NCI-H748 (cell line): ENCODE results near the gene PYCR2.
"Not testable (repeated sequence)": the region's sequence is repeated elsewhere in the genome, so short reads cannot be mapped to it uniquely, and the experiment has no call there.

ENCODE experiments used
- DNase-seq: peaks from one replicate; lab custom pipeline; 2025; ENCODE audit not compliant: unreplicated experiment; lab: John Stamatoyannopoulos, UW

Gene PYCR2

GRCh38 chr1:225943582-225943981 lies 19.5 kb upstream of the PYCR2 start:
- DNase-seq: no peak

DNA sequence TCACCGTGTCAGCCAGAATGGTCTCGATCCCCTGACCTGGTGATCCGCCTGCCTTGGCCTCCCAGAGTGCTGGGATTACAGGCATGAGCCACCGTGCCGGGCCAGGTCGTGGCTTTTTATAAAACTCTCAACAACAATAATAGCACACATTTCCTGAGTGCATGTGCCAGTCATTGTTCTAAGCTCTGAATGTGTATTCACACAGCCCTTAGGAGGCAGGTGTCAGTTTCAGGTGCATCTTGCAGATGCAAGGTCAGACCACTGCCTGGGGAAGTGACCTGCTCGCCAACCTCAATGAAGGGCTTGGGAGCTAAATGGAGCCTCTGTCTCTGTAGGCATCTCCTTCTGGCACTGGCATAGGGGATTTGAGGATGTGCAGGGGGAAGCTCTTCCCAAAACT lies 18.5 kb upstream of the PYCR2 start:
- DNase-seq: no peak

DNA sequence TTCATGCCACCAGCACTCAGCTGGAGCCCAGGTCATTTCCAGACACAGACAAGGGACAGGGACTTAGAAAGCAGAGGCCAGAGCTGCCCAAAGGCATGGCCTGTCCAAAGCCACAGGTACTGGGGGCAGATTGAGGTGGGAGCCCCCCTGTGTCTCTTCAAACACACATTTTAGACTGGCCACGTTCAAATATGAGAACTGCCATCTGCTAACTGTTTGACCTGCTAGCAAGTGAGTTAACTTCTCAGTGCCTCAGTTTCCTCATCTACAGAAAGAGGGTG lies 17.8 kb upstream of the PYCR2 start:
- no peak for DNase-seq

- no peak for DNase-seq
Measured at GRCh38 chr1:225941187-225941941, 17.3 kb upstream of the PYCR2 start, which contains the start of gene LEFTY2. LEFTY2 (minus strand) TSS chr1:225941220; CDS start chr1:225941140, 80 bp downstream.

DNA sequence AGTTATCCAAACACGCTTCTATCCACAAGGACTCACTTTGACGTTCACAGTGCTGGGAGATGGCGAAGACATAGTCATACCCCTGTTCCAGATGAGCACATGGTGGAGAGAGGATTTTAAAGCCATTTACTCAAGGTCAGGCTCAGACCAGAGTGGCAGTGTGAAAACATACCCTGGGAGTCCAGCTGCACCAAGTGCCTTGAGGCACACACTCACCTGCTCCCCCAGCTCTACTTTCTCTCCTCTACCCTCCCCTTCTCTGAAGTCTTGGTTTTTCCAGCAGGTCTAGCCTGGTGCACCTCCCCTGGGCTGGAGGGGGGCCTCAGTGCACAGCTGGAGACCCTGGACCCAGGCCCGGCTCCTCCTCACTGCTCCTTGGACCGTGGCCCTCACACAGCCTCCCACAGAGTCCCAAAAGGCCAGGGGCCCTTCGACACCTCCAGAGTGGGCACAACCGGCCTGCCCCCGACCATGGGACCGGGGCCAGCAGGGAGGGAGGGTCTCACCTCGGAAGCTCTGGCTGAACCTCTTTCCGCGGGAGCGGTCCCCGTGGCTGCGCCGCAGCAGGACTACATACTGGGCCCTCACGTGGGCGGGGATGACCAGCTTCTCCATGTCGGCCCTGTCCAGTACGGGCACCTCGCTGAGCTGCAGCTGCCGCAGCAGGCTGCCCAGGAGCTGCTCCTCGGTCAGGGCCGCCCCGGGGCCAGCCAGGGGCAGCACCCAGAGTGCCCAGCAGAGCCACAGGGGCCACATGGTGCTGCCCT lies 16.5 kb upstream of the PYCR2 start:
- DNase-seq: no peak

DNA sequence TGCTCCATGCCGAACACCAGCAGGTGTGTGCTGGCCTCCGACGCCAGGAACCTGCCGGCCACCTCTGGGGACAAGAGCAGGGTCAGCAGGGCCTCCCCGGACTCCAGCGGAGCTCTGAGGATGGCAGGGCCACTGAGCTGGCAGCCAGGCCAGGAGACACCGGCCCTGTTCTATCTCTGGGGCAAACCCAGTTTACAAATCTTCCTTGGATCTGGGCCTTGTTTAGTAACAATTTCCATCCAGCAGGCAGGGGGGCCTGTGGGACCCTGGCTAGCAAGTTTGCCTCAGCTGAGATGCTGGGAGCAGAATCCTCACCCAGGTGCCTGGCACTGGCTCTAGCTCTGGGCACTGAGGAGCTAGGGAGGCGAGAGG lies 15.9 kb upstream of the PYCR2 start:
- DNase-seq: not testable (repeated sequence)

DNA sequence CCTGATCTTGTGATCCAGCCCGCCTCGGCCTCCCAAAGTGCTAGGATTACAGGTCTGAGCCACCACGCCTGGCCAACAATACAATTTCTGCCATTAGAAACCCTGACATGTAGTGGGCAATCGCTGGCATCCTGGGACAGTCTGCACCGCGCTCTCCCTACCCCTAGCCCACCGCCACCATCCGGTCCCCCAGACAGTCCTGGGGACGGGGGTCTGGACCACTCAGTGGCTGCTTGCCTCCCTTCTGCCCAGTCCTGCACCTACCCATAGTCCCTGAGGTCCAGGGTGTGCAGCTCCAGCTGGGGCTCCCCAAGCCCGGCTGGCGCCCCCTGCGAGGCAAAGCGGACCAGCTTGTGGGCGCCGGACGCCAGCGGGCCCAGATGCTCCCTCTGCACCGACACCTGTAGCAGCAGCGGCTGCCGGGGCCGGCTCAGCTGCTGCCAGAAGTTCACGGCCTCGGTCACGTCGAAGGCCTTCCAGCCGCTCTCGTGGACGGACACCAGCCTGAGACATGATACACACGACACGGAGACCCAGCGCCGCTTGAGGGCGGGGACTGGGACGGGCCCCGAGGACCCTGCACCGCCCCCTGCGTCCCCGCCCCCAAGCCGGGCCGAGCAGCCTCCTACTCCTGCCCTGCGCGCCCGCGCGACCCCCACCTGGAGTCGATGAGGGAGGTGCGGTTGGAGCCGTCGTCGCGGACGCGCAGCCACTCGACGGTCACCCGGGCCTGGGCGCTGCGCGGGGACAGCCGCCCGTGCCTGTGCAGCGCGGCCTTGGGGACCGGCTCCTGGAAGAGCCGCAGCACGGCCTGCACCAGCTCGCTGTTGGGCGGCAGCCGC lies 15.3 kb upstream of the PYCR2 start:
- DNase-seq: not testable (repeated sequence)

DNA sequence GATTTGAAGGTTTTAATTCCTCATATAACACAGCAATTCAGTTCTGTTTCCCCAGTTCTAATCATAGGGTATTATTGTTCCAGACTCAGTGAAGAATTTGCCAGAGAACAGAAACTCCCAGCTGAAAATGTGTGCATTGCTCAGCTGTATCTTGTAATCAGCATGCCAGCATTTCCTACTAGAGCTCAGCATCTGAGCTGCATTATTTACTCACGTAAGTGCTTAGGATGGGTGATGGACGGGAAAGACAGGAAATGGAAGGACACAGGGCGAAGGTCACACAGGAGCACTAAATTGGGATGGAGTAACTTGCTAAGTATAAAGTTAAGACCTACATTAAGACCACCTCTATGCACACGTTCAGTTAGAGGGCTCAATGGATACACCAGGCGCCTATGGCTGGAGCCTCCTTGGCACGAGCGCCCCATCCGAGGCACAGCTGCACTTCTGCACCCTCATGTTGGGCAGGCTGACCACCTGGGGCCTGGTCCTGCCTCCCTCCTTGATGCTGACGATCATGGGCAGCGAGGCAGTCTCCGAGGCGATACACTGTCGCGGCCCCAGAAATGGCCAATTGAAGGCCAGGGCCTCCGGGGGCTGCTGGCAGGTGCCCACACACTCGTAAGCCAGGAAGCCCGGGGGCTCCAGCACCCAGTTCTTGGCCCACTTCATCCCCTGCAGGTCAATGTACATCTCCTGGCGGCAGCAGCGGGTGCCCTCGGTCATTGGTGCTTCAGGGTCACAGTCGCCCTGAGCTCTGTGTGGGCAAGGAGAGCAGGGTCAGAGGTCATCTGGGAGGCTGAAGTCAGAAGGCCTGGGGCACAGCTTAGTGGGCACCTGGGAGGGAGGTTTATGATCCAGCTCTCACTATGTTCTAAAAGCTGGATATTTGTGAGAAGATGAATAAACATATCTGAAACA lies 13.3 kb upstream of the PYCR2 start:
- no peak for DNase-seq

DNA sequence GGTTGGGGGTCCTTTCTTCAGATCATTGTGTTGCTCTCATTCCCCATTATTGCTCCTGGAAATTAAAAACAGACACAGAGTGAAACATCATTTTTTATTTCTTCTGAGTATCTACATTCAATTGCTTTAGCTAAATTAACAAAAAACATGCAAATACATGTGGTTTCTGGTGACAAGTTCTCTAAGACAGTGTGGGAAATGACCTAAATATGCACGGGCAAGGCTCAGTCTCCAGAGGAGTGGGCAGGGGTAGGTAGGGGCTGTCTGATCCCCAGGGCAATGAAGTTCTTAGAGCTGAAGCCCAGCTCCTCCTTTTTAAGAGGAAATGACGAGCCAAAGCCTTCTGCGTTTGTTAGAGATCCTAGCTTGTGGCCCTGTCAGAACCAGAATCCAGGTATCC lies 12.5 kb upstream of the PYCR2 start:
- DNase-seq: no peak

GRCh38 chr1:225936086-225936485 lies 12.0 kb upstream of the PYCR2 start:
- not testable (repeated sequence) for DNase-seq

DNA sequence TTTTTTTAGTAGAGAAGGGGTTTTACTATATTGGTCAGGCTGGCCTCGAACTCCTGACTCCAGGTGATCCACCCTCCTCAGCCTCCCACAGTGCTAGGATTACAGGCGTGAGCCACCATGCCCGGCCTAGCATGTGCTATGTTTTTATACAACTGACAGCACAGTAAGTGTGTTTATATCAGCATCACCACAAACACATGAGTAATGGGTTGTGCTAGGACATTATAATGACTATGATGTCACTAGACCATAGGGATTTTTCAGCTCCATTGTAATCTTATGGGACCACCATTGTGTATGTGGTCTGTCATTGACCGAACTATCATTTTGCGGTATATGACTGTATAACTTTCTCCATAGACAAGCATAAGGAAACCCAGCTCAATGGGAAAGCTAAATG lies 10.7 kb upstream of the PYCR2 start:
- no peak for DNase-seq

- DNase-seq: no peak
Measured at GRCh38 chr1:225933072-225933471, 9.0 kb upstream of the PYCR2 start.

- no peak for DNase-seq
Measured at GRCh38 chr1:225931270-225932136, 7.5 kb upstream of the PYCR2 start.

DNA sequence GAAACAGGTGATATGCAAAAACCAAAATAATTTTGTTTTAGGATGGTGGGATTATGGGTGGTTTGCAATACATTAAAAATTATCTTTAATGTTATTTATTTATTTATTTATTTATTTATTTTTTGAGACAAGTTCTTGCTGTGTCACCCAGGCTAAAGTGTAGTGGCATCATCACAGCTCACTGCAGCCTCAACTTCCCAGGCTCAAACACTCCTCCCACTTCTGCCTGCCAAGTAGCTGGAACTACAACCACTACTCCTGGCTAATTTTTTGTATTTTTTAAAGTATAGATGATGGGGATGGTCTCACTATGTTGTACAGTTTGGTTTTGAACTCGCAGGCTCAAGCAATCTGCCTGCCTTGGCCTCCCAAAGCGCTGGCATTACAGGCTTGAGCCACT lies 6.5 kb upstream of the PYCR2 start:
- DNase-seq: no peak

GRCh38 chr1:225929462-225929861 lies 5.4 kb upstream of the PYCR2 start:
- DNase-seq: not testable (repeated sequence)

DNA sequence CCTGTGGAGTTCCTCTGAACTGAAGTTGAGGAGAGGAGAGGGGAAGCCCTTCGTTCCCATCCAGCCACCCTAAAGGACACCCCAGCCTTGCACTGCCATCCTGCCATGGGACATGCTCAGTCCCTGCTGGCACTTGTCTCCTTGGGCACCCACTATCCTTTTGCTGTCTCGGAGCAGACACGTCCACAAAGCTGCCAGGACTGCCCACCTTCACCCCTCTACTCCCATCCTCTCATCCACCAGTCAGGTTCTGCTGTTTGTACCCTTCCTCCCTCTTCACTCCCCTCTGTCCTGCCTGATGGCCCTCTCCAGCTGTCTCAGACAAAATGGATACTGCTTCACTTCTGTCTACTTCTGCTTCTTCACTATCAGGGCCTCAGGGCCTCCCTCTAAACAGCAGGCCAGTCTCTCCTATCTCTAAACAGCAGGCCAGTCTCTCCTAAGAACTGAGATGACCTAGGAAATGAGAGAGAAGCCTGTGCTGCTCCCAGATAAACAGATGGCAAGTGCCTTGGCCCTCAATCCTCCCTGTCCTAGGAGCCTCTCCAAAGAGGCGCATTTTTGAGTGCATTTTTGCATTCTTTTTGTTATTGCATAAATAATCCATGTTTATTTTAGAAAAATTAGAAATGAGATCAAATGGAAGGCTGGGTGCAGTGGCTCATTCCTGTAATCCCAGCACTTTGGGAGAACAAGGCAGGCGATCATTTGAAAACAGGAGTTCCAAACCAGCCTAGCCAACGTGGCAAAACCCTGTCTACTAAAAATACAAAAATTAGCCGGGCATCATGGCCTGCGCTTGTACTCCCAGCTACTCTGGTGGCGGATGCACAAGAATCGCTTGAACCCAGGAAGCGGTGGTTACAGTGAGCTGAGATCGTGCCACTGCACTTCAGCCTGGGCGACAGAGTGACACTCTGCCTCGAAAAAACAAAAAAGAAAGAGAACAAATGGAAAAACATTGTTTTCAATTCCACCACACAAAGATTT lies 4.4 kb upstream of the PYCR2 start:
- no peak for DNase-seq

DNA sequence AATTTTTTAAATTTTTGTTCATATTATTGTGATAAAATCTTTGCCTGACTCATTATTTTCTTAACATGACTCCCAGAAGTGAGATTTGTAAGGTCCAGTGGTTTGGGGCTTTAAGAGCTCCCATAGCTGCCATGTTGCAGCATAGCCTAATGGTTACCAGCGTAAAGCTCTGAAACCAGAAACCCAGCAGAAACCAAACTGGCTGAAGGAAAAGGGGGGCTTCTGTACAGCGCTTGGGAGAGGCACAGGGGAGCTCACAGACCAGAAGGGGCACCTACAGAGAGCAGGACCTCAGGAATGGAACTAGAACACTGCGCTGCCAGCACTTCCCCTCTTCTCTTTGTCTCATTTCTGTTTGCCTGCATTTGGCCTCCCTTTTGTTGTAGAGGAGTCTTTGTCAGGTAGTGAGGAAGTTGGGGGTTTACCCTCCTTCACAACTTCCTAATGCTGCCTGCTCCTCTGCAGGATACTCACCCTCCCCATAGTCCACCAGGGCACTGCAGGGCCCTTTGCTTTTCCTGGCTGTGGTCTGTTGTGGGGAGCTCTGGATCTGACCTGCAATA lies 2.6 kb upstream of the PYCR2 start:
- no peak for DNase-seq

DNA sequence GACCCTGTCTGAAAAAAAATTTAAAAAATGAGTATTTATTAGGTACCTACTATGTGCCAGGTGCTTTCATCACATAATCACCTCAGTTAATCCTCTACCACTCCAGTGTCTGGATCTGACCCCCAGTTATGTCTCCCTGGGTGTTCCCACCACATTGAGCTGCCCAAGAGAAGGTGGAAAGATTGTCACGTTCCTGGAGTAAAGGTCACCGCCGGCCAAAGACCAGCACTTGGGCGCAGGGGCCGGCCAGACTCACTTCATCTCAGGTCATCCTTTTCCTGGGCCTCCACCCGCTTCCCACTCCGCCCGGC lies 714 bp downstream of the PYCR2 start:
- no peak for DNase-seq
